Measurements from ENCODE around the gene PGM1.

The PGM1 gene

GRCh38 chr1:63630666-63631065, 37.5 kb downstream of the PGM1 start:
- DNase-seq (ENCODE audit: low read depth in 1 of 2, low spot score in 1 of 2) = no peak

GRCh38 chr1:63632110-63632509, 38.9 kb downstream of the PGM1 start:
- DNase-seq (ENCODE audit: low read depth in 1 of 2, low spot score in 1 of 2) = no peak

GRCh38 chr1:63633281-63633680, 40.1 kb downstream of the PGM1 start:
- no peak for DNase-seq (ENCODE audit: low read depth in 1 of 2, low spot score in 1 of 2)

- no peak for DNase-seq (ENCODE audit: low read depth in 1 of 2, low spot score in 1 of 2)
These were observed 41.3 kb downstream of the PGM1 start for GRCh38 chr1:63634471-63634870.

GRCh38 chr1:63635681-63636080, 42.5 kb downstream of the PGM1 start:
- no peak for DNase-seq (ENCODE audit: low read depth in 1 of 2, low spot score in 1 of 2)

- DNase-seq (ENCODE audit: low read depth in 1 of 2, low spot score in 1 of 2) = no peak
These were observed 43.2 kb downstream of the PGM1 start for GRCh38 chr1:63636192-63637105.

- no peak for DNase-seq (ENCODE audit: low read depth in 1 of 2, low spot score in 1 of 2)
These were observed 45.3 kb downstream of the PGM1 start for GRCh38 chr1:63638471-63638870.

- no peak for DNase-seq (ENCODE audit: low read depth in 1 of 2, low spot score in 1 of 2)
These were observed 45.7 kb downstream of the PGM1 start for GRCh38 chr1:63638875-63639274.

GRCh38 chr1:63640633-63641567, 47.7 kb downstream of the PGM1 start:
- DNase-seq (ENCODE audit: low read depth in 1 of 2, low spot score in 1 of 2) = no peak

GRCh38 chr1:63641615-63642014, 48.4 kb downstream of the PGM1 start:
- no peak for DNase-seq (ENCODE audit: low read depth in 1 of 2, low spot score in 1 of 2)

- no peak for DNase-seq (ENCODE audit: low read depth in 1 of 2, low spot score in 1 of 2)
These were observed 49.7 kb downstream of the PGM1 start for GRCh38 chr1:63642901-63643300.

- no peak for DNase-seq (ENCODE audit: low read depth in 1 of 2, low spot score in 1 of 2)
These were observed 50.3 kb downstream of the PGM1 start for GRCh38 chr1:63643517-63643916.

GRCh38 chr1:63643926-63644325, 50.7 kb downstream of the PGM1 start:
- DNase-seq (ENCODE audit: low read depth in 1 of 2, low spot score in 1 of 2) = no peak

GRCh38 chr1:63645317-63645716, 52.1 kb downstream of the PGM1 start:
- DNase-seq (ENCODE audit: low read depth in 1 of 2, low spot score in 1 of 2) = no peak

- DNase-seq (ENCODE audit: low read depth in 1 of 2, low spot score in 1 of 2) = no peak
These were observed 55.5 kb downstream of the PGM1 start for GRCh38 chr1:63648689-63649088.

- DNase-seq (ENCODE audit: low read depth in 1 of 2, low spot score in 1 of 2) = peak in 1 of 2 donors; percentile 7
These were observed 58.0 kb downstream of the PGM1 start for GRCh38 chr1:63651161-63651701.

- DNase-seq (ENCODE audit: low read depth in 1 of 2, low spot score in 1 of 2) = no peak
These were observed 60.8 kb downstream of the PGM1 start for GRCh38 chr1:63653976-63654375.

- no peak for DNase-seq (ENCODE audit: low read depth in 1 of 2, low spot score in 1 of 2)
These were observed 66.2 kb downstream of the PGM1 start for GRCh38 chr1:63659448-63659847.

- DNase-seq (ENCODE audit: low read depth in 1 of 2, low spot score in 1 of 2) = no peak
These were observed 69.0 kb downstream of the PGM1 start for GRCh38 chr1:63662056-63662836.

- no peak for DNase-seq (ENCODE audit: low read depth in 1 of 2, low spot score in 1 of 2)
These were observed 69.6 kb downstream of the PGM1 start for GRCh38 chr1:63662841-63663240.

GRCh38 chr1:63663301-63663700, 70.1 kb downstream of the PGM1 start:
- DNase-seq (ENCODE audit: low read depth in 1 of 2, low spot score in 1 of 2) = no peak
